H1 (cell line): Measurements from ENCODE around the gene VAT1L. TPM values are rescaled to one million over a fixed set of nuclear protein-coding genes. Genes with fewer than 3 reads are reported as not detected.

Source experiments
- CTCF ChIA-PET: fragments of 300-600 bp; sonication (Branson Sonifier 250); formaldehyde crosslinking; loops from one replicate; lab custom pipeline; 2021; ENCODE audit not compliant: partially characterized antibody; lab: Charles Lee
- POLR2A ChIA-PET: fragments of 300-600 bp; sonication (Branson Sonifier 250); formaldehyde crosslinking; loops from one replicate; lab custom pipeline; 2021; ENCODE audit warnings: inconsistent platforms; ENCODE audit not compliant: partially characterized antibody; lab: Charles Lee
- DNase-seq, 2 experiments: peaks; one replicate each; pipeline versions ENCODE4 v3.0.0 to v3.0.0-alpha.2; 2010 to 2022; ENCODE audit warnings: low spot score in 2 of 2, low read depth in 1 of 2, mixed read lengths in 1 of 2
- FAIRE-seq: peaks from 2 replicates; lab custom pipeline; 2011; peaks lifted over from hg19 to GRCh38; lab: Jason Lieb, UNC
- H2AFZ ChIP-seq: 2 replicates; pipeline ENCODE4 v1.8.1; 2012; ENCODE audit warnings: low read length, inconsistent platforms
- H2AK5ac ChIP-seq: 2 replicates; pipeline ENCODE4 v1.6.1; 2013; ENCODE audit warnings: low read depth, low read length
- H2BK120ac ChIP-seq: replicated peaks from 2 replicates; pipeline ENCODE3; 2013; ENCODE audit warnings: low read depth, low read length, inconsistent platforms
- H2BK12ac ChIP-seq: 2 replicates; pipeline ENCODE4 v1.6.1; 2013; ENCODE audit warnings: low read depth, low read length
- H2BK15ac ChIP-seq: 2 replicates; pipeline ENCODE4 v1.6.1; 2013; ENCODE audit warnings: low read length
- H2BK20ac ChIP-seq: 2 replicates; pipeline ENCODE4 v1.6.1; 2013; ENCODE audit warnings: low read length
- H2BK5ac ChIP-seq: 2 replicates; pipeline ENCODE4 v1.6.1; 2013; ENCODE audit warnings: low read depth, low read length
- H3K14ac ChIP-seq: 2 replicates; pipeline ENCODE4 v1.6.1; 2013; ENCODE audit warnings: inconsistent platforms; ENCODE audit not compliant: insufficient read length
- H3K18ac ChIP-seq: 2 replicates; pipeline ENCODE4 v1.6.1; 2013; ENCODE audit warnings: low read length; ENCODE audit errors: extremely low read depth
- H3K23ac ChIP-seq: 2 replicates; pipeline ENCODE4 v1.6.1; 2013; ENCODE audit warnings: inconsistent platforms; ENCODE audit not compliant: insufficient read length
- H3K23me2 ChIP-seq: 2 replicates; pipeline ENCODE4 v1.6.1; 2013; ENCODE audit warnings: low read depth, low read length
- H3K27ac ChIP-seq: 2 replicates; pipeline ENCODE4 v1.6.1; 2011; ENCODE audit warnings: low read depth, low read length, inconsistent platforms
- H3K27me3 ChIP-seq, 4 experiments: replicated peaks in 1 of 4; 1 replicate in 1 of 4; 2 replicates in 3 of 4; pipeline versions ENCODE4 v1.6.1 to v1.8.1; 2011 to 2013; ENCODE audit warnings: low read length in 3 of 4, mild to moderate bottlenecking in 3 of 4, inconsistent platforms in 2 of 4, mixed read lengths in 2 of 4, moderate library complexity in 1 of 4; ENCODE audit not compliant: control insufficient read depth in 3 of 4, insufficient read depth in 3 of 4; ENCODE audit errors: extremely low read depth in 1 of 4
- H3K36me3 ChIP-seq, 4 experiments: 2 replicates each; pipeline versions ENCODE4 v1.6.1 to v1.8.1; 2011 to 2013; ENCODE audit warnings: mild to moderate bottlenecking in 4 of 4, low read length in 3 of 4, moderate library complexity in 2 of 4, control low read depth in 1 of 4, inconsistent platforms in 1 of 4; ENCODE audit not compliant: insufficient read depth in 4 of 4, control insufficient read depth in 2 of 4
- H3K4ac ChIP-seq: replicated peaks from 2 replicates; pipeline ENCODE3; 2013; ENCODE audit warnings: low read length, low read depth, mixed read lengths, inconsistent platforms; ENCODE audit not compliant: insufficient read length
- H3K4me1 ChIP-seq, 4 experiments: replicated peaks in 1 of 4; 1 replicate in 1 of 4; 2 replicates in 3 of 4; pipeline versions ENCODE4 v1.6.1 to v1.8.1; 2011 to 2013; ENCODE audit warnings: low read length in 3 of 4, inconsistent platforms in 2 of 4, mixed read lengths in 1 of 4; ENCODE audit not compliant: insufficient read depth in 4 of 4, control insufficient read depth in 3 of 4
- H3K4me2 ChIP-seq, 2 experiments: 2 replicates each; pipeline versions ENCODE4 v1.6.1 to v1.8.1; 2011 to 2013; ENCODE audit warnings: low read depth in 2 of 2, low read length in 2 of 2, control low read depth in 1 of 2, inconsistent platforms in 1 of 2, mild to moderate bottlenecking in 1 of 2; ENCODE audit not compliant: insufficient read depth in 1 of 2
- H3K4me3 ChIP-seq, 4 experiments: fragments of 200-600, 300-600 bp in 1 of 4; sonication (generic), shearing (Covaris generic), sonication (Bioruptor Twin) in 1 of 4; 2 replicates each; pipeline versions ENCODE4 v1.5.1 to v1.8.1; 2011 to 2016; ENCODE audit warnings: low read length in 4 of 4, low read depth in 3 of 4, control low read depth in 2 of 4, inconsistent platforms in 2 of 4, mild to moderate bottlenecking in 2 of 4, mixed read lengths in 1 of 4, moderate library complexity in 1 of 4; ENCODE audit not compliant: insufficient read depth in 2 of 4; ENCODE audit errors: extremely low read depth in 1 of 4
- H3K56ac ChIP-seq: replicated peaks from 2 replicates; pipeline ENCODE3; 2013; ENCODE audit warnings: low read depth, mild to moderate bottlenecking, mixed read lengths, low read length, inconsistent platforms; ENCODE audit not compliant: insufficient read length
- H3K79me1 ChIP-seq: 2 replicates; pipeline ENCODE4 v1.6.1; 2013; ENCODE audit warnings: low read depth, low read length, control low read depth
- H3K79me2 ChIP-seq, 2 experiments: 2 replicates each; pipeline versions ENCODE4 v1.6.1 to v1.8.1; 2012 to 2013; ENCODE audit warnings: low read length in 2 of 2, mild to moderate bottlenecking in 2 of 2, inconsistent platforms in 1 of 2; ENCODE audit not compliant: insufficient read depth in 2 of 2, control insufficient read depth in 1 of 2
- H3K9ac ChIP-seq, 4 experiments: replicated peaks in 1 of 4; 1 replicate in 1 of 4; 2 replicates in 3 of 4; pipeline versions ENCODE4 v1.6.1 to v1.8.1; 2011 to 2013; ENCODE audit warnings: low read depth in 3 of 4, low read length in 3 of 4, control low read depth in 2 of 4, mild to moderate bottlenecking in 2 of 4, moderate library complexity in 2 of 4, inconsistent platforms in 1 of 4; ENCODE audit errors: extremely low read depth in 1 of 4
- H3K9me3 ChIP-seq, 2 experiments: 2 replicates each; pipeline versions ENCODE4 v1.6.1 to v1.8.1; 2012 to 2013; ENCODE audit warnings: mild to moderate bottlenecking in 2 of 2, moderate library complexity in 2 of 2, control low read depth in 1 of 2, inconsistent platforms in 1 of 2, low read depth in 1 of 2, low read length in 1 of 2, mixed read lengths in 1 of 2; ENCODE audit not compliant: insufficient read depth in 2 of 2
- H4K20me1 ChIP-seq, 2 experiments: replicated peaks in 1 of 2; 2 replicates each; pipeline versions ENCODE3 to v1.8.1; 2011 to 2013; ENCODE audit warnings: inconsistent platforms in 2 of 2, low read length in 2 of 2, mild to moderate bottlenecking in 1 of 2; ENCODE audit not compliant: insufficient read depth in 2 of 2, control insufficient read depth in 1 of 2
- H4K5ac ChIP-seq: 2 replicates; pipeline ENCODE4 v1.6.1; 2013; ENCODE audit warnings: low read length, low read depth, mixed read lengths, inconsistent platforms; ENCODE audit not compliant: insufficient read length
- H4K8ac ChIP-seq: 2 replicates; pipeline ENCODE4 v1.8.0; 2013; ENCODE audit warnings: mild to moderate bottlenecking, moderate library complexity, low read length, inconsistent platforms; ENCODE audit not compliant: insufficient read depth; ENCODE audit errors: extremely low read depth
- H4K91ac ChIP-seq: replicated peaks from 2 replicates; pipeline ENCODE3; 2013; ENCODE audit warnings: low read length, mixed read lengths, inconsistent platforms; ENCODE audit not compliant: insufficient read length
- CREB1 ChIP-seq: IDR thresholded peaks from 2 replicates; pipeline ENCODE4 v1.6.1; 2012; ENCODE audit warnings: inconsistent platforms
- KDM5A ChIP-seq: fragments of 200-600 bp; IDR thresholded peaks from 2 replicates; pipeline ENCODE4 v1.7.1; 2012; ENCODE audit warnings: mild to moderate bottlenecking, low read length, inconsistent platforms, mixed read lengths
- PHF8 ChIP-seq: fragments of 200-600 bp; sonication (generic); conservative IDR thresholded peaks from 2 replicates; pipeline ENCODE4 v1.7.1; 2012; ENCODE audit warnings: low read depth, mild to moderate bottlenecking, inconsistent platforms, low read length, moderate library complexity
- SUZ12 ChIP-seq: fragments of 200-600 bp; sonication (generic); IDR thresholded peaks from 2 replicates; pipeline ENCODE4 v1.6.1; 2012; ENCODE audit warnings: mild to moderate bottlenecking, inconsistent platforms, low read length, moderate library complexity, mixed read lengths
- TBP ChIP-seq: IDR thresholded peaks from 2 replicates; pipeline ENCODE4 v1.6.1; 2011; ENCODE audit warnings: low read depth, low read length, improper control_type of control experiment
- TEAD4 ChIP-seq: IDR thresholded peaks from 2 replicates; pipeline ENCODE4 v1.6.1; 2012; ENCODE audit warnings: low read depth, low read length, inconsistent platforms, mixed read lengths
- WGBS, 2 experiments: shearing (Covaris generic) in 1 of 2; methylation state at CpG; one replicate each; pipeline versions ENCODE4 v1.1.6 to v1.1.7; 2013 to 2015; ENCODE audit warnings: low lambda C conversion rate in 2 of 2, mixed read lengths in 2 of 2, inconsistent platforms in 1 of 2, low coverage in 1 of 2, missing lambda C conversion rate in 1 of 2; ENCODE audit not compliant: insufficient replicate concordance in 2 of 2, insufficient coverage in 1 of 2, insufficient read length in 1 of 2; ENCODE audit errors: extremely low coverage in 1 of 2, missing lambda C conversion rate in 1 of 2; 5-methylcytosine and 5-hydroxymethylcytosine counted together
- polyA plus RNA-seq, 7 experiments: library from polyadenylated mRNA; depleted of rRNA in 3 of 7; stranded (reverse) in 5 of 7; unstranded in 2 of 7; fragments of >200 nt in 5 of 7; fragments of 200-250 nt in 2 of 7; gene quantifications; 1 replicate in 5 of 7; 2 replicates in 1 of 7; 4 replicates in 1 of 7; pipeline versions ENCODE4 v1.2.1 to v1.2.3, GENCODE V29; 2011 to 2013; ENCODE audit warnings: missing spikeins in 2 of 7, mixed read lengths in 2 of 7
- total RNA-seq: library from RNA; stranded (reverse); fragmentation: NEBNext Ultra II Directional; extraction: Animal tissue kit (Norgen Biotek cat#: 25700); gene quantifications from 2 replicates; pipeline ENCODE4 v1.2.1, GENCODE V29; 2021

The VAT1L gene
- total and polyA plus RNA-seq, 2 of the 8 experiments (the other 6 are each of a cell fraction or from before 2014, with no cell fraction given), result 46.3 to 48.2 TPM

GRCh38 chr16:77943801-77944200, 155.4 kb downstream of the VAT1L start:
- Histone ChIP-seq H2BK12ac (no peak overlapping the region), H2BK20ac (no peak overlapping the region), H2AFZ (no peak overlapping the region), H2BK15ac (no peak overlapping the region), H4K91ac (no peak overlapping the region), H3K56ac (no peak overlapping the region), H3K27ac (no peak overlapping the region), H3K27me3 (no peaks in the 10 kb centered on the region), H3K36me3 (no peaks in the 10 kb centered on the region), H3K23ac (no peak overlapping the region), H3K79me2 (no peaks in the 10 kb centered on the region; a peak in 1 of 4 replicates), H3K9me3 (0 out of 4 replicates have a peak, but pooled peaks cover 0 to 3% of the 10 kb centered on the region in 2 experiments), H3K4me3 (no peak overlapping the region), H2AK5ac (no peak overlapping the region), H3K9ac (no peak overlapping the region), H4K5ac (no peak overlapping the region), H3K23me2 (no peaks in the 10 kb centered on the region), H2BK5ac (no peak overlapping the region; the same call in 1 of the 2 replicates), H3K79me1 (no peaks in the 10 kb centered on the region; the same call in 1 of the 2 replicates), H3K18ac (no peak overlapping the region), H3K4ac (no peak overlapping the region), H4K20me1 (no peaks in the 10 kb centered on the region), H3K14ac (no peak overlapping the region), H2BK120ac (no peak overlapping the region), H4K8ac (no peak overlapping the region), H3K4me2 (no peak overlapping the region), H3K4me1 (peaks cover 0 to 3% (median 1%) of the 10 kb centered on the region in 4 experiments; a peak in 2 of 7 replicates)
- POLR2A ChIA-PET, result no interaction called here
- CTCF ChIA-PET, result interaction anchor here (0.5 to 25.9 kb wide), 10 partner anchors 9 to 270 kb away, joined by 3 to 362 read pairs (median 4); no protein-coding TSS in a partner anchor
- no peak for FAIRE-seq
- no peak for DNase-seq
- TF ChIP-seq CREB1, result no peak
- no peak for TF ChIP-seq SUZ12
- TF ChIP-seq TBP, result no peak
- no peak for TF ChIP-seq KDM5A
- TF ChIP-seq PHF8, result no peak
- TF ChIP-seq TEAD4, result no peak
- WGBS, 2 experiments, result 83% methylated on average over 5 of the region's 5 CpGs; no CpG with 5 or more reads in 1 of the 2 experiments
